HG02759 (cell line): ENCODE measurements around the gene ZKSCAN1.
"Not testable (repeated sequence)": the region's sequence is repeated elsewhere in the genome, so short reads cannot be mapped to it uniquely, and the experiment has no call there.

Experiments used
- ATAC-seq: cut with Tn5 transposase; IDR thresholded peaks from one replicate; pipeline ENCODE4 v1.9.1; 2021; ENCODE audit warnings: mild to moderate bottlenecking, moderate library complexity; ENCODE audit not compliant: unreplicated experiment

ZKSCAN1 gene

GRCh38 chr7:100000239-100000638, 15.2 kb upstream of the ZKSCAN1 start:
- no peak for ATAC-seq

DNA sequence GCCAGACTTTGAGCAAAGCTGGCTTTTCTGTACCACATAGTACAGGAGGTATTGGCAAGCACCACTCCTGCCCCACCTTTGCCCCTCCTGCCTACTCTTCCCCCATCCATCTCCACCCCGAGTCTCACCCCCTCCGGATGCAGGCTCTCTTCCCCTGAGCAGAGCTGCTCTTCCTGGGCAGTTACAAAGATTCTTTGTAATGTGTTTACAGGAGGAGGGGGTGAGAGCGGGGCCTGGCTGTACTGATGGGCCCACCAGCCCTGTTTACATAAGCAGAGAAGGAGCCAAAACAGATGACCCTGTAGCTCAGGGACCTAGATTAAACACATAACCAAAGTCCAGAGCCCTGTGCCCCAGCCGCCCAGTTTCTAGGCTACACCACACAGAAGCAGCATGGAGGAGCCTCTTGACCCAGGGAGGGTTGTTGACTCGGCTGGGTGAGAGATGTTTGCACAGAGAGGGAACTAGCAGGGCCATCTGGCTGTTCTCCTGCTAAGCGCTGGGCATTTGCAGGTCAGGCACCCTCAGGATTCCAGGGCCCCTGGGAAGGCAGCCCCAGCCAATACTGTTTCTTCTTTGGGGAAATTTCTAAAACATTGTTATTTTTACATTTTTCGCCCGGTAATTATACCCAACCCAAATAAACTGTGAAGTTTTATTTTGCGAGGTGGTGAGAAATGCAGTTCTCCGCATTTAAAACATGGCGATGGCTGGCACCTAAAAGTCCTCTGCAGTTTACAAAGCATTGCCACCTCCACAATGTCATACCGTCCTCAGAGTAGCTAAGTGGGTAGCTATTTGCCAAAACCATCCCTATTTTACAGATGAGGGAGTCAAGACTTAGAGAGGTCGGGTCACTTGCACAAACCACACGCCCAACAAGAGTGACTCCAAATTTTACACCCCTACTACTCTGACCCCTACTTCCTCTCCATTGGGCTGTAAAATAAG, 11.4 kb upstream of the ZKSCAN1 start:
- no peak for ATAC-seq

DNA sequence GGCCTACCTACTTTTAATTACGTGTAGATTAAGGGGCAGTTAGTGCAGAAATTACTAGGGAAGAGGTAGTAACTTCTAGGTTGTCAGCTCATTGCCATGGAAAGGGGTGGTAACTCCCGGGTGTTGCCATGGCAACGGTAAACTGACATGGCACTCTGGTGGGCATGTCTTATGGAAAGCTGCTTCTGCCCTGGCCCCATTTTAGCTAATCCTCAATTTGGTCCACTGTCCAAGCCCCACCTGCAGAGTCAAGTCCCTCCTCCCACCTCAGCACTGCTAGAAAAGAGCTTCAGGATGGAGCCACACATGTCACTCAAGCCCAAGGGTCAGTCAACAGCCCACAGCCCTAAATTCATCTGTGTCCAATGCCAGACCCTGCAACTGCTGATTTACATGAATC, 7.5 kb upstream of the ZKSCAN1 start:
- ATAC-seq = no peak

GRCh38 chr7:100008525-100008924, 6.9 kb upstream of the ZKSCAN1 start:
- no peak for ATAC-seq

GRCh38 chr7:100009952-100010351, 5.4 kb upstream of the ZKSCAN1 start:
- not testable (repeated sequence) for ATAC-seq

GRCh38 chr7:100010901-100011300, 4.5 kb upstream of the ZKSCAN1 start:
- ATAC-seq = no peak

DNA sequence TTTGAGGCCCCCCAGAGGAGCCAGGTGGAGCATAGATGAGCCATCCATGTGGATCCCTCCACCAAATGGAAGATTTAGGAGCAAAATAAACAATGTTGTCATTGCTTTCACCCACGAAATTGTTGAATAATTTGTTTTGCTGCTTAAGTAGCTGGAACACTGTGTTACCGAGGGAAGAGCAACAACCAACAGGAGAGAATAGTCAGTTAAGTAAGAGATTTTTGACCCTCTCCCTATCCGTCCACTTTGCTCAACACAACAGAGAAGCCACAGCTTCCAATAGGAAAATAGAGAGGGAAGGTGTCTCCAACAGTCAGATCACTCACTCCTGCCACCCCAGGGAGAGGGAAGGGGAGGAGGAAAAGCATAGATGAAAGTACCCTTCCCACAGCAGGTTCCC, 3.9 kb upstream of the ZKSCAN1 start:
- ATAC-seq = no peak

- not testable (repeated sequence) for ATAC-seq
Observed at GRCh38 chr7:100012385-100013327, 2.7 kb upstream of the ZKSCAN1 start.

- no peak for ATAC-seq
Observed at GRCh38 chr7:100013328-100013676, 2.1 kb upstream of the ZKSCAN1 start.

- ATAC-seq = no peak
Observed at GRCh38 chr7:100016215-100016901, 962 bp downstream of the ZKSCAN1 start.

GRCh38 chr7:100017300-100017699, 1.9 kb downstream of the ZKSCAN1 start:
- no peak for ATAC-seq

GRCh38 chr7:100017875-100018274, 2.5 kb downstream of the ZKSCAN1 start:
- no peak for ATAC-seq

DNA sequence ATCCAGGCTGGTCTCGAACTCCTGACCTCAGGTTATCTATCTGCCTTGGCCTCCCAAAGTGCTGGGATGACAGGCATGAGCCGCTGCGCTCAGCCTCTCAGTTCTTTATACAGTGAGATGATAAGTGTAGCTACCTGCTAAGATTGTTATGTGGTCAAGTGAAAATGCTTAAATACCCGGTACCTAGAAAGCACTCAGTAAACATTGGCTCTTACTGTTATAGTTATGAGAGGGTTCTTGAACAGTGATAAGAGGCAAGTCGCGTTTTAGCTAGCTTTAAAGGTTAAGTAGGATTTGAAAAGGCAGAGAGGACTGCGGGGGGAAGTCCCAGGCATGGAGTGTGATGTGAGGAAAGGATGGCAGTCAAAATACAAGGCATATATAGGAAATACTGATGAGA, 4.5 kb downstream of the ZKSCAN1 start:
- ATAC-seq = no peak

- ATAC-seq = no peak
Observed at GRCh38 chr7:100021297-100021696, 5.9 kb downstream of the ZKSCAN1 start.

GRCh38 chr7:100022621-100023020, 7.2 kb downstream of the ZKSCAN1 start:
- ATAC-seq = no peak

DNA sequence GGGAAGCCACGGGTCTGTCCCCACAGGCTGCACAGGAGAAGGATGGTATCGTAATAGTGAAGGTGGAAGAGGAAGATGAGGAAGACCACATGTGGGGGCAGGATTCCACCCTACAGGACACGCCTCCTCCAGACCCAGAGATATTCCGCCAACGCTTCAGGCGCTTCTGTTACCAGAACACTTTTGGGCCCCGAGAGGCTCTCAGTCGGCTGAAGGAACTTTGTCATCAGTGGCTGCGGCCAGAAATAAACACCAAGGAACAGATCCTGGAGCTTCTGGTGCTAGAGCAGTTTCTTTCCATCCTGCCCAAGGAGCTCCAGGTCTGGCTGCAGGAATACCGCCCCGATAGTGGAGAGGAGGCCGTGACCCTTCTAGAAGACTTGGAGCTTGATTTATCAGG, 8.1 kb downstream of the ZKSCAN1 start:
- ATAC-seq = no peak

- no peak for ATAC-seq
Observed at GRCh38 chr7:100024020-100024619, 8.7 kb downstream of the ZKSCAN1 start.

DNA sequence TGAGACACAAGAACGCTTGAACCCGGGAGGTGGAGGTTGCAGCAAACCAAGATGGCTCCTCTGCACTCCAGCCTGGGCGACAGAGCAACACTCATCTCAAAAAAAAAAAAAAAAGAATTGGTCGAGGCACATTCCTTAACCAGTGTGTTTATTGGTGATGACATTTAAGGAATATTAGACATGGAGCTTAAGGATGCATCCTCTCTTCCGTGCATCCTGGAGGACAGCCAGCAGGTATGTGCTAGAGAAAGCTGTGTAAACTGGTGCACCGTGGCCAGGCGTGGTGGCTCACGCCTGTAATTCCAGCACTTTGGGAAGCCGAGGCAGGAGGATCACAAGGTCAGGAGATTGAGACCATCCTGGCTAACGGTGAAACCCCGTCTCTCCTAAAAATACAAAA, 11.8 kb downstream of the ZKSCAN1 start:
- no peak for ATAC-seq

DNA sequence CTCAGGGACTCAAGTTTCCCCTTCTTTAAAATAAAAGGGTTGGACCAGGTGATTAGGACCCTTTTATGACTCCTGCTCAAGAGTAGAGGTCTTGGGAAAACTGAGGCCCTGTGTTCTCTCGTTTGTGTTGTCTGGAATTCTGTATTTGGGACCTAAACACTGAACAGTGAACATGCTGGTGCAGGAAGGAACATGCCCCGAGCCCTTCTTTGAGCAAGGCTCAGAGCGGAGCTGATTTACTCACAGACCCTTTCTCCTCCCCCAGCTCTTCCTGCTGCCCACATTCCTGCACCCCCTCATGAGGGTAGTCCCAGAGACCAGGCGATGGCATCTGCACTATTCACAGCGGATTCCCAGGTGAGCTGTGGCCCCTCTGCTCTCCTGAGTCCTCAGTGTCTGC, 14.2 kb downstream of the ZKSCAN1 start:
- ATAC-seq = no peak

- ATAC-seq = no peak
Observed at GRCh38 chr7:100033526-100033925, 18.1 kb downstream of the ZKSCAN1 start.
